Neural progenitor cell (in vitro differentiated cells): ENCODE data around the gene RADIL. TPM values are rescaled to one million over a fixed set of nuclear protein-coding genes. Genes with fewer than 3 reads are reported as not detected.
A peak's percentile ranks its signal among the peaks of the same experiment; 100 is the strongest.
"Not testable (repeated sequence)": the region's sequence is repeated elsewhere in the genome, so short reads cannot be mapped to it uniquely, and the experiment has no call there.

Experiments used
- DNase-seq: peaks from one replicate; pipeline ENCODE4 v3.0.0-alpha.2; 2016; ENCODE audit warnings: low spot score
- H2AFZ ChIP-seq: fragments of 200-600 bp; sonication (generic); replicated peaks from 2 replicates; pipeline ENCODE4 v1.6.1; 2016; ENCODE audit warnings: antibody characterized with exemption
- H3F3A ChIP-seq: fragments of 200-600 bp; sonication (generic); 2 replicates; pipeline ENCODE4 v1.6.1; 2016; ENCODE audit warnings: antibody characterized with exemption, low read depth
- H3K27ac ChIP-seq: fragments of 200-600 bp; sonication (generic); 2 replicates; pipeline ENCODE4 v1.5.1; 2016; ENCODE audit warnings: mild to moderate bottlenecking
- H3K27me3 ChIP-seq: fragments of 200-600 bp; sonication (generic); 2 replicates; pipeline ENCODE4 v1.6.1; 2016; ENCODE audit warnings: mild to moderate bottlenecking, moderate library complexity
- H3K36me3 ChIP-seq: fragments of 200-600 bp; sonication (generic); 2 replicates; pipeline ENCODE4 v1.5.1; 2016
- H3K4me1 ChIP-seq: fragments of 200-600 bp; sonication (generic); 2 replicates; pipeline ENCODE4 v1.6.1; 2016; ENCODE audit warnings: mixed run types
- H3K4me2 ChIP-seq: fragments of 200-600 bp; sonication (generic); 2 replicates; pipeline ENCODE4 v1.6.1; 2016
- H3K4me3 ChIP-seq: fragments of 200-600 bp; sonication (generic); 2 replicates; pipeline ENCODE4 v1.5.1; 2016
- H3K79me2 ChIP-seq: fragments of 200-600 bp; sonication (generic); 2 replicates; pipeline ENCODE4 v1.6.1; 2016; ENCODE audit warnings: low read depth
- H3K9ac ChIP-seq: fragments of 200-600 bp; sonication (generic); 2 replicates; pipeline ENCODE4 v1.6.1; 2016
- H3K9me3 ChIP-seq: fragments of 200-600 bp; sonication (generic); 2 replicates; pipeline ENCODE4 v1.5.1; 2016; ENCODE audit warnings: low read depth
- H4K20me1 ChIP-seq: fragments of 200-600 bp; sonication (generic); 2 replicates; pipeline ENCODE4 v1.6.1; 2016; ENCODE audit warnings: low read depth
- H3K27ac Mint-ChIP-seq: 3 replicates; pipeline ENCODE4 v1.8.0; 2021; ENCODE audit warnings: mixed read lengths
- H3K27me3 Mint-ChIP-seq: 2 replicates; pipeline ENCODE4 v1.8.0; 2022; ENCODE audit warnings: low read depth, mild to moderate bottlenecking, inconsistent platforms, moderate library complexity, mixed read lengths; ENCODE audit not compliant: insufficient read depth
- H3K36me3 Mint-ChIP-seq: 3 replicates; pipeline ENCODE4 v1.8.0; 2021; ENCODE audit warnings: mixed read lengths
- H3K4me1 Mint-ChIP-seq: 3 replicates; pipeline ENCODE4 v1.8.0; 2021; ENCODE audit warnings: mixed read lengths
- H3K4me3 Mint-ChIP-seq: 3 replicates; pipeline ENCODE4 v1.8.0; 2021; ENCODE audit warnings: mild to moderate bottlenecking, moderate library complexity, mixed read lengths
- H3K9me3 Mint-ChIP-seq: 3 replicates; pipeline ENCODE4 v1.8.0; 2020; ENCODE audit warnings: mixed read lengths
- EZH2 ChIP-seq: fragments of 200-600 bp; sonication (generic); IDR thresholded peaks from 2 replicates; pipeline ENCODE4 v1.6.1; 2017; ENCODE audit warnings: antibody characterized with exemption, mild to moderate bottlenecking, moderate library complexity
- EZH2phosphoT487 ChIP-seq: fragments of 200-600 bp; sonication (generic); IDR thresholded peaks from 2 replicates; pipeline ENCODE4 v1.6.1; 2017; ENCODE audit warnings: antibody characterized with exemption
- total RNA-seq: library from RNA; depleted of rRNA; stranded (reverse); fragments of >200 nt; gene quantifications from 2 replicates; pipeline ENCODE4 v1.2.3, GENCODE V29; 2015; ENCODE audit warnings: low replicate concordance
- TF ChIP-seq, protein P1 (sequence below): fragments of 200-600 bp; sonication (generic); IDR thresholded peaks from 2 replicates; pipeline ENCODE4 v1.5.1; 2017; ENCODE audit warnings: antibody characterized with exemption, mild to moderate bottlenecking

RADIL gene
- total RNA-seq, 1 donor from 2014 or later, result 3.1 TPM

DNA sequence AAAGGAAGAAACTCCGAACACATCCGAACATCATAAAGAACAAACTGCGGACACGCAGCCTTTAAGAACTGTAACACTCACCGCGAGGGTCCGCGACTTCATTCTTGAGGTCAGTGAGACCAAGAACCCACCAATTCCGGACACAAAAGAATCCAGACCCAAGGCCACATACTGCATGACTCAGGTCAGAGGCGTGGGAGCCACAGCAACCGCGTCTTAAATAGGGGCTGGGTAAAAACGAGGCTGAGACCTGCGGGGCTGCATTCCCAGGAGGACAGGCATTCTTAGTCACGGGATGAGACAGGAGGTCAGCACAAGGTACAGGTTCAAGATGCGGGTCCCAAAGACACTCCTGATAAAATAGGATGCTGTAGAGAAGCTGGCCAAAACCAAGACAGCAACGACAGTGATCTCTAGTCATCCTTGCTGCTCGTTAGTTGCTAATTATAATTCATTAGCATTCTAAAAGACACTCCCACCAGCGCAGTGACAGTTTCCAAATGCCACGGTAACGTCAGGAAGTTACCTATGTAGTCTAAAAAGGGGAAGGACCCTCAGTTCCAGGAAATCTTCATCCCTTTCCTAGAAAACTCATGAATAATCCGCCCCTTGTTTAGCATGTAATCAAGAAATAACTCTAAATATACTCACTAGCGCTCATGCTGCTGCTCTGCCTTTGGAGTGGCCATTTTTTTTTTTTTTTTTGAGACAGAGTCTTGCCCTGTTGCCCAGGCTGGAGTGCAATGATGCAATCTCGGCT is 88.7 kb downstream of the RADIL start:
- DNase-seq, result no peak
- Histone ChIP-seq H3K27ac (no peak overlapping the region), H3K4me1 (no peaks in the 10 kb centered on the region), H3K4me3 (no peak overlapping the region), H3K9ac (no peak overlapping the region), H3K4me2 (no peak overlapping the region), H3K27me3 (no peaks in the 10 kb centered on the region), H2AFZ (no peak overlapping the region), H3F3A (no peaks in the 10 kb centered on the region), H3K36me3 (no peaks in the 10 kb centered on the region), H4K20me1 (no peaks in the 10 kb centered on the region), H3K79me2 (no peaks in the 10 kb centered on the region), H3K9me3 (no peaks in the 10 kb centered on the region)
- peaks cover 13% of the 10 kb centered on the region for H3K36me3 Mint-ChIP-seq
- peaks cover 2% of the 10 kb centered on the region for H3K27me3 Mint-ChIP-seq
- H3K9me3 Mint-ChIP-seq, result no peaks in the 10 kb centered on the region
- H3K4me3 Mint-ChIP-seq, result no peak overlapping the region
- TF ChIP-seq EZH2phosphoT487 (no peak), EZH2 (no peak)
- TF ChIP-seq, protein P1, sequence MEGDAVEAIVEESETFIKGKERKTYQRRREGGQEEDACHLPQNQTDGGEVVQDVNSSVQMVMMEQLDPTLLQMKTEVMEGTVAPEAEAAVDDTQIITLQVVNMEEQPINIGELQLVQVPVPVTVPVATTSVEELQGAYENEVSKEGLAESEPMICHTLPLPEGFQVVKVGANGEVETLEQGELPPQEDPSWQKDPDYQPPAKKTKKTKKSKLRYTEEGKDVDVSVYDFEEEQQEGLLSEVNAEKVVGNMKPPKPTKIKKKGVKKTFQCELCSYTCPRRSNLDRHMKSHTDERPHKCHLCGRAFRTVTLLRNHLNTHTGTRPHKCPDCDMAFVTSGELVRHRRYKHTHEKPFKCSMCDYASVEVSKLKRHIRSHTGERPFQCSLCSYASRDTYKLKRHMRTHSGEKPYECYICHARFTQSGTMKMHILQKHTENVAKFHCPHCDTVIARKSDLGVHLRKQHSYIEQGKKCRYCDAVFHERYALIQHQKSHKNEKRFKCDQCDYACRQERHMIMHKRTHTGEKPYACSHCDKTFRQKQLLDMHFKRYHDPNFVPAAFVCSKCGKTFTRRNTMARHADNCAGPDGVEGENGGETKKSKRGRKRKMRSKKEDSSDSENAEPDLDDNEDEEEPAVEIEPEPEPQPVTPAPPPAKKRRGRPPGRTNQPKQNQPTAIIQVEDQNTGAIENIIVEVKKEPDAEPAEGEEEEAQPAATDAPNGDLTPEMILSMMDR, result no peak
- H3K27ac Mint-ChIP-seq, result peak overlapping the region; percentile 76
- peaks cover 11% of the 10 kb centered on the region for H3K4me1 Mint-ChIP-seq

DNA sequence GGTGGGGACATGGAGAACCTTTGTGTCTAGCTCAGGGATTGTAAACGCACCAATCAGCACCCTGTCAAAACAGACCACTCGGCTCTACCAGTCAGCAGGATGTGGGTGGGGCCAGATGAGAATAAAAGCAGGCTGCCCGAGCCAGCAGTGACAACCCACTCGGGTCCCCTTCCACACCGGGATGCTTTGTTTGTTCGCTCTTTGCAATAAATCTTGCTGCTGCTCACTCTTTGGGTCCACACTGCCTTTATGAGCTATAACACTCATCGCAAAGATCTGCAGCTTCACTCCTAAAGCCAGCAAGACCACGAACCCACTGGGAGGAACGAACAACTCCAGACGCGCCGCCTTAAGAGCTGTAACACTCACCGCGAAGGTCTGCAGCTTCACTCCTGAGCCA is 89.3 kb downstream of the RADIL start:
- H3K27ac Mint-ChIP-seq, result peak overlapping the region; percentile 76
- not testable (repeated sequence) for H3K4me1 ChIP-seq, DNase-seq, H3K4me2 ChIP-seq, H3K79me2 ChIP-seq, H3F3A ChIP-seq, H3K27me3 Mint-ChIP-seq, H3K27ac ChIP-seq, H3K4me3 ChIP-seq, H4K20me1 ChIP-seq, H2AFZ ChIP-seq, H3K9ac ChIP-seq, H3K4me3 Mint-ChIP-seq, H3K27me3 ChIP-seq, H3K9me3 Mint-ChIP-seq, H3K36me3 ChIP-seq, H3K9me3 ChIP-seq
- peaks cover 13% of the 10 kb centered on the region for H3K36me3 Mint-ChIP-seq
- H3K4me1 Mint-ChIP-seq, result peaks cover 11% of the 10 kb centered on the region

DNA sequence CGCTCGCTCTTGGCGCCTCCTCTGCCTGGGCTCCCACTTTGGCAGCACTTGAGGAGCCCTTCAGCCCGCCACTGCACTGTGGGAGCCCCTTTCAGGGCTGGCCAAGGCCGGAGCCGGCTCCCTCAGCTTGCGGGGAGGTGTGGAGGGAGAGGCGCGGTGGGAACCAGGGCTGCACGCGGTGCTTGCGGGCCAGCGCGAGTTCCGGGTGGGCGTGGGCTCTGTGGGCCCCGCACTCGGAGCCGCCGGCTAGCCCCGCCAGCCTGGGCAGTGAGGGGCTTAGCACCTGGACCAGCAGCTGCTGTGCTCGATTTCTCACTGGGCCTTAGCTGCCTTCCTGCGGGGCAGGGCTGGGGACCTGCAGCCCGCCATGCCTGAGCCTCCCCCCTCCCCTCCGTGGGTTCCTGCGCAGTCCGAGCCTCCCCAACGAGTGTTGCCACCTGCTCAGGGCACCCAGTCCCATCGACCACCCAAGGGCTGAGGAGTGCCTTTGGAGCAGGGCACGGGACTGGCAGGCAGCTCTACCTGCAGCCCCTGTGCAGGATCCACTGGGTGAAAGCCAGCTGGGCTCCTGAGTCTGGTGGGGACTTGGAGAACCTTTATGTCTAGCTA is 90.0 kb downstream of the RADIL start:
- not testable (repeated sequence) for H3K4me3 ChIP-seq, H4K20me1 ChIP-seq, H3K9ac ChIP-seq, H3K36me3 ChIP-seq, DNase-seq, H3K27ac ChIP-seq, H3K27me3 Mint-ChIP-seq, H2AFZ ChIP-seq, H3K4me1 ChIP-seq, H3K4me2 ChIP-seq, H3K9me3 Mint-ChIP-seq, H3K79me2 ChIP-seq, H3K9me3 ChIP-seq, H3K27ac Mint-ChIP-seq, H3F3A ChIP-seq, H3K27me3 ChIP-seq
- peaks cover 11% of the 10 kb centered on the region for H3K4me1 Mint-ChIP-seq
- H3K36me3 Mint-ChIP-seq, result peaks cover 11% of the 10 kb centered on the region
- H3K4me3 Mint-ChIP-seq, result peak overlapping the region; percentile 35

DNA sequence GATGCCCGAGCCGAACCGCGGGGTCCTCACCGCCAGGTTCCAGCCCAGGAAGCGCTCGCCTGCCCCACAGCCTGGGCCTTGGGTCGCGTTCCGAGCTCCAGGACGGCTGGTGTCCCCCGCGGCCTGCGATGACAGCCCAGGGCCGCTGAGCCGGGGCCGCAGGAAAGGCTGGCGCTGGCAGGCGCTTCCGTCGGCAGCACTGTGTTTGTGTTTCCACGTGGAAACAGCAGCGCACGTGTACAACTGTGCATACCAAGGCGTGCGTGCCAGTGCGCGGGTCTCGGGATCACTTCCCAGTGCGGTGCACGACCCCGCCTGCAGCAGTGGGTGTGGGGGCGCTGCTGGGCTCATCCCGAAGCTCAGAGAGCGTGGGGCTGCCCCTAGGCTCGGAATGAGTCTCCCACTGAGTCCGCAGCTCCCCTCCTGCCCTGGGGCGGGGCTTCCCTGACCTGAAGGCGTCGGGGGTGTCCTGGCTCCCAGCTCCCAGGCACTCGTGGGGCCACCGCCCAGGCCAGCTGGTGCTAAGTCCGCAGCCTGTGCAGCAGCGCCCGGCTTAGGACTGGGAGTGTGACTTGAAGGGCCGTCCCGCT is 90.9 kb downstream of the RADIL start:
- Histone ChIP-seq H4K20me1 (no peaks in the 10 kb centered on the region), H3K9me3 (no peaks in the 10 kb centered on the region), H3K36me3 (no peaks in the 10 kb centered on the region), H3F3A (no peaks in the 10 kb centered on the region), H3K4me1 (no peaks in the 10 kb centered on the region), H3K79me2 (no peaks in the 10 kb centered on the region), H3K9ac (no peak overlapping the region), H3K4me2 (peak overlapping the region; percentile 68), H3K4me3 (peak overlapping the region; percentile 53), H3K27ac (no peak overlapping the region), H2AFZ (peak overlapping the region; percentile 73), H3K27me3 (no peaks in the 10 kb centered on the region)
- TF ChIP-seq EZH2 (no peak), EZH2phosphoT487 (no peak)
- TF ChIP-seq, protein P1, result no peak
- peak; percentile 73 for DNase-seq
- Mint-ChIP-seq H3K36me3 (peaks cover 11% of the 10 kb centered on the region), H3K4me3 (no peak overlapping the region), H3K27ac (no peak overlapping the region), H3K9me3 (no peaks in the 10 kb centered on the region), H3K27me3 (peaks cover 2% of the 10 kb centered on the region), H3K4me1 (peaks cover 11% of the 10 kb centered on the region)
